ENCODE data around the gene HEATR9. TPM values are rescaled to one million over a fixed set of nuclear protein-coding genes. Genes with fewer than 3 reads are reported as not detected.

The HEATR9 gene
- total RNA-seq, 1 experiment from 2014 or later, result not detected

- no peaks in the 10 kb centered on the region for H3K9me3 Mint-ChIP-seq (ENCODE audit: unreplicated experiment)
- intact Hi-C loops (cut with micrococcal nuclease), result no loop called here
- POLR2A ChIA-PET, result interaction anchor here (0.6 kb wide), 1 partner anchor 10 kb away, joined by 3 read pairs; no protein-coding TSS in a partner anchor
- BruUV-seq (replicated peaks), result no TSS peak
- DNase-seq (ENCODE audit: unreplicated experiment), result no peak
- H3K4me1 Mint-ChIP-seq (ENCODE audit: insufficient read depth, unreplicated experiment), result peaks cover 5% of the 10 kb centered on the region
- H3K27ac Mint-ChIP-seq (ENCODE audit: low read depth, unreplicated experiment), result no peak overlapping the region
- no peaks in the 10 kb centered on the region for H3K36me3 Mint-ChIP-seq (ENCODE audit: insufficient read depth, unreplicated experiment)
- no peak for TF ChIP-seq CTCF (IDR thresholded peaks at IDR 0.05; ENCODE audit: unreplicated experiment)
- H3K4me3 Mint-ChIP-seq (ENCODE audit: unreplicated experiment), result no peak overlapping the region
- no peaks in the 10 kb centered on the region for H3K27me3 Mint-ChIP-seq (ENCODE audit: insufficient read depth, unreplicated experiment)
- CTCF ChIA-PET, result no interaction called here
These were observed 6.5 kb upstream of the HEATR9 start for GRCh38 chr17:35875072-35875799.

DNA sequence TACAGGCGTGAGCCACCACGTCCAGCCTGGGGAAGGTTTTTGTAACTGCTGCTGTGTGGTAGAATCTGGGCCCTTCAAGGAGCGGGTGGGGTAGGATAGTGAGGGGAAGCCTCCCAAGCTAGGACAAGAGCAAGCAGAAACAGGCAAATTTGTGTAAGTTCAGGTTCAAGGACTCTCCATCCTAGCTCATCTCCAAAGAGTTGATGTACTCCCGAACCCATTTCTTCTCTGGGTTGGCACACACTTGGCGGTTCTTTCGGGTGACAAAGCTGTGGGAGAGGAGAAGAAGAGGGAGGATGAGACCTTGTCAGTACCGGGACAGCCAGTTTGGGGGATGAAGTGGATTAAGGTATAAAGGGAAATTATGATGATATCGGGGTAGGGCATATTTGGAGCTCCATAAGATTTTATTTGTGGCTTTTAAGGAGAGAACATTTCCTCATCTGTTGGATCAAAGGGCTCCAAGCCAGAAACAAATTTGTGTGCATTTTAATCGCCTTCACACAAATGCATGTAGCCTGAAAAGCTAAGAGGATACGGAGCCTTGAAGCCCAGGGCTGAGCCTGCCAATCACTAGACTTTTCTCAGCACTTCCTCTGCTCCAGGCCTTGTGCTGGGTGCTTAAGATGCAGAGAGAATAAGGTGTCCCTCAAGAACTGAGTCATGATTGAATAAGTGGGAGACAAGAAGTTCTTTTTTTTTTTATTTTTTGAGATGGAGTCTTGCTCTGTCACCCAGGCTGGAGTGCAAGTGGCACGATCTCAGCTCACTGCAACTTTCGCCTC, 3.7 kb upstream of the HEATR9 start:
- intact Hi-C loops (cut with micrococcal nuclease), result no loop called here
- ChIA-PET CTCF (interaction anchor here (0.6 to 0.7 kb wide), 4 partner anchors 13 to 259 kb away, joined by 3 to 5 read pairs (median 3); no protein-coding TSS in a partner anchor), POLR2A (interaction anchor here (1.3 kb wide), 1 partner anchor 11 kb away, joined by 4 read pairs; no protein-coding TSS in a partner anchor)
- Mint-ChIP-seq H3K4me3 (ENCODE audit: unreplicated experiment) (no peak overlapping the region), H3K9me3 (ENCODE audit: unreplicated experiment) (no peaks in the 10 kb centered on the region), H3K27ac (ENCODE audit: low read depth, unreplicated experiment) (no peak overlapping the region), H3K36me3 (ENCODE audit: insufficient read depth, unreplicated experiment) (no peaks in the 10 kb centered on the region), H3K27me3 (ENCODE audit: insufficient read depth, unreplicated experiment) (no peaks in the 10 kb centered on the region), H3K4me1 (ENCODE audit: insufficient read depth, unreplicated experiment) (no peaks in the 10 kb centered on the region)
- TF ChIP-seq CTCF (IDR thresholded peaks at IDR 0.05; ENCODE audit: unreplicated experiment), result no peak
- no TSS peak for BruUV-seq (replicated peaks)
- no peak for DNase-seq (ENCODE audit: unreplicated experiment)

DNA sequence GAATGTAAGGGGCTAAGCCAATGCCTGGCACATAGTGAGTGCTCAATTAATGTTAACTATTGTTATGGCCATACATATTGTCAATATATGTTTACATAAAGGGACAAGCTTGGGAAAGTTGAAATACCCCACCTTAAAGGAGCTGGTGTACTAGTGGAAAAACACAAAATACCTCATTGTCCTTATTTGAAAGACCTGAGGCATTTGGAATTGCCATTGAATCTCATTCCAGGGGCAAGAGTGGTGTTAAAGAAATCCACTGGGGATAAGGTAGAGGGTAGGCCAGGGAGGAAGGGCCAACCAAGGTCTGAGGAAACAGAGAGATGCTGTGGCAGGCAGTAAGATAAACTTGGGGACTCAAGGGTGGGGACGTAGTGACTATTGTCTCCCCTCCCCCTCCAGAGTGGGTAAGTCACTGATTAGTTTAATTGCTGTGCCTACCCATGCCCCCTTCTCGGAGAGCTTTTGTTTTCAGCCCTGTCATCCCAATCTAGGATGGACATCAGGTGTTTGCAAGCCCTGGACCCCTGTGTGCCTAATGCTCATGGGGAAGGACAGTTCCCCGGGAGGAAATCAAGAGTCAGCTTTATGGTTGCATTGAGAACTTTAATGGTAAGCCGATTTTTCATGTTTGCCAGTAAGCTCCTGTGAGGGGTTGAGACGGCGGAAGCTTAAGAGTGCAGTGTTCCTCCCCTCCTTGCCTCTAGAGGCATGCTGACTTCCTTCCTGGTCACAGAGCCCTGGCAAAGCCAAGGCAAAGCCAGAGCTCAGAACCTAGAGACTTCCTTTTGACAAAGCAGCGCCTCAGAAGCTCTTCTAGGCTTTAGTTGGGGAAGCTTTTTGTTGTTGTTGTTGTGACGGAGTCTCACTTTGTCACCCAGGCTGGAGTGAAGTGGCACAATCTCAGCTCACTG, 2.5 kb upstream of the HEATR9 start:
- Mint-ChIP-seq H3K36me3 (ENCODE audit: insufficient read depth, unreplicated experiment) (no peaks in the 10 kb centered on the region), H3K27ac (ENCODE audit: low read depth, unreplicated experiment) (no peak overlapping the region), H3K4me1 (ENCODE audit: insufficient read depth, unreplicated experiment) (peaks cover 5% of the 10 kb centered on the region), H3K4me3 (ENCODE audit: unreplicated experiment) (no peak overlapping the region), H3K9me3 (ENCODE audit: unreplicated experiment) (no peaks in the 10 kb centered on the region), H3K27me3 (ENCODE audit: insufficient read depth, unreplicated experiment) (no peaks in the 10 kb centered on the region)
- CTCF ChIA-PET, result interaction anchor here (1.2 kb wide), 1 partner anchor 77 kb away, joined by 3 read pairs; no protein-coding TSS in a partner anchor
- no TSS peak for BruUV-seq (replicated peaks)
- POLR2A ChIA-PET, result interaction anchor here (0.5 to 1.3 kb wide), 3 partner anchors 10 to 103 kb away, joined by 3 to 4 read pairs (median 3); no protein-coding TSS in a partner anchor
- no peak for DNase-seq (ENCODE audit: unreplicated experiment)
- intact Hi-C loops (cut with micrococcal nuclease), result no loop called here
- TF ChIP-seq CTCF (IDR thresholded peaks at IDR 0.05; ENCODE audit: unreplicated experiment), result no peak
